RPMI7951 (cell line): ENCODE measurements around the gene TAF3. TPM values are rescaled to one million over a fixed set of nuclear protein-coding genes. Genes with fewer than 3 reads are reported as not detected.
A peak's percentile ranks its signal among the peaks of the same experiment; 100 is the strongest.

Experiments
- DNase-seq: peaks from one replicate; pipeline ENCODE4 v3.0.0-alpha.2; 2012; ENCODE audit warnings: low read depth
- total RNA-seq: library from RNA; depleted of rRNA; stranded (reverse); fragments of >200 nt; shearing (Covaris generic); gene quantifications from 2 replicates; pipeline ENCODE4 v1.2.3, GENCODE V29; 2014

TAF3 gene
- total RNA-seq, 1 experiment from 2014 or later = 2.5 TPM

GRCh38 chr10:8045726-8046494, 227.6 kb downstream of the TAF3 start:
- no peak for DNase-seq

- DNase-seq = no peak
These were observed 229.4 kb downstream of the TAF3 start for GRCh38 chr10:8047452-8048280.

DNA sequence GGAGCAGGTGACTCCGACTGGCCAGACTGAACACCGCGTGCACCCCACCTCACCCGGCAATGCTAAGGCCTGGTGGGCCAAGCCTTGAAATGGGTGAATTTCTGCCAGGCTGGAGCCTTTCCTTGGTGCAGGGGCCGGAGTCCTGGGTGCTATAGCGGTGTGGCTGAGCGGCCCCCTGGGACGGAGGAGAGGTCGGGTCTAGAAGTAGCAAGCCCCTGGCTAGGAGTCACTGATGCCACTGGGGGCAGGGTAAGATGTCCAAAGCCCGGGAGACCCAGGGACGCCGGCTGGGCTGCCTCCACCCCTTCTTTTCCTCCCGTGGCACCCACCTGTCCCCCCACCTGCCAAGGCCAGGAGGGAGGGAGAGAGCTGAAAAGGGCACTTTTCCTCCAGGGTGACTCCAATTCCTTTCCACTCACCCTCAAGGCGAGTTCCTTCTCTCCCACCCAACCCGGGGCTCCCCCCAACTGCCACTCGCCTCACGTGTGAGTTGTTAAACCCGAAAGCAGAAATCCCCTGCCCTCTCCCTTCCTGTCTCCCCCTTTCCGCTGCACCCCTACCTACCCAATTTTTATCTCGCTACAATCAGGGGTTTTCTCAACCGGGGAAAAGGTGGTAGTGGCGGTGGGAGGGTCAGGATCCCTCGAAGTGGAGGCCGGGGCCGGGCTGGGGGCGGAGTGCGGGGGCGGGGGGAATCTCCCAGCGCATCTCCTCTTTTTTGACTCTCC, 230.1 kb downstream of the TAF3 start:
- DNase-seq = no peak

GRCh38 chr10:8049045-8049864, 230.9 kb downstream of the TAF3 start:
- DNase-seq = no peak

- DNase-seq = no peak
These were observed 231.7 kb downstream of the TAF3 start for GRCh38 chr10:8049865-8050555.

- DNase-seq = peak; percentile 48
These were observed 232.3 kb downstream of the TAF3 start for GRCh38 chr10:8050556-8051108.

DNA sequence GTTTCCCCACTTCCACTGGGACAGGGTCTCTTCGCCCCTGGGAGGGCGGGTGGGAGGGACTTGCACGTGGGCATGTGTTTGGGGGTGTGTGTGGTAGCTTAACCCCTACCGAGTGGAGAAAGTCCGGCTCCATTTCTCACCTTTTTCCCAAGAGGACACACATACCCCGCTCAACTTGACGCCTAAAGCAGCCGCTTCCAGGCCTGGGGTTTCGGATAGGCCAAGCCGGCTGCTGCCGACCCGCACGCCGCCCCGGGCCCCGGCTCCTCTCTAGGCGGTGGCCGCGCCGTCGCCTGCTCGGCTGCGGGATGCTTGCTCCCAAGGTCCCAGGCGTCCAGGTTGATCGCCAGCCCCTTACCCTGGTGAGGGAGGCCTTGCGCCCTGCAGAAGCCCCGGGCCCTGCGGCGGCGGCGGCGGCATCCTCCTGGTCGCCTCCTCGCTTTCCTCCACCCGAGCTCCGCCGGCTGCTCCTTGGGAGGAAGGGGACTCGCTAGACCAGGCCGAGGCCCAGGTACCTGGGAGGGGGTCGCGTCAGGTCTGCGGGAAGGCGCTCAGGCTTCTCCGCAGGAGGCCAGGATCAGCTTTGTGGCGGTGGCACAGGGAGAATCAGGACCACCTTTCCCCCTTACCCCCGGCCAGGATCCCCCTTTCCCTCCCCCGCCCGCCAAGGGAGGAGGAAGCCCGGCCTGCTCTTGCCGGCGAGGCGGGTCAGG, 233.0 kb downstream of the TAF3 start:
- DNase-seq = no peak

- DNase-seq = no peak
These were observed 233.5 kb downstream of the TAF3 start for GRCh38 chr10:8051851-8052257.

- DNase-seq = no peak
These were observed 234.1 kb downstream of the TAF3 start for GRCh38 chr10:8052341-8052955.

GRCh38 chr10:8052956-8053445, 234.7 kb downstream of the TAF3 start:
- DNase-seq = no peak

DNA sequence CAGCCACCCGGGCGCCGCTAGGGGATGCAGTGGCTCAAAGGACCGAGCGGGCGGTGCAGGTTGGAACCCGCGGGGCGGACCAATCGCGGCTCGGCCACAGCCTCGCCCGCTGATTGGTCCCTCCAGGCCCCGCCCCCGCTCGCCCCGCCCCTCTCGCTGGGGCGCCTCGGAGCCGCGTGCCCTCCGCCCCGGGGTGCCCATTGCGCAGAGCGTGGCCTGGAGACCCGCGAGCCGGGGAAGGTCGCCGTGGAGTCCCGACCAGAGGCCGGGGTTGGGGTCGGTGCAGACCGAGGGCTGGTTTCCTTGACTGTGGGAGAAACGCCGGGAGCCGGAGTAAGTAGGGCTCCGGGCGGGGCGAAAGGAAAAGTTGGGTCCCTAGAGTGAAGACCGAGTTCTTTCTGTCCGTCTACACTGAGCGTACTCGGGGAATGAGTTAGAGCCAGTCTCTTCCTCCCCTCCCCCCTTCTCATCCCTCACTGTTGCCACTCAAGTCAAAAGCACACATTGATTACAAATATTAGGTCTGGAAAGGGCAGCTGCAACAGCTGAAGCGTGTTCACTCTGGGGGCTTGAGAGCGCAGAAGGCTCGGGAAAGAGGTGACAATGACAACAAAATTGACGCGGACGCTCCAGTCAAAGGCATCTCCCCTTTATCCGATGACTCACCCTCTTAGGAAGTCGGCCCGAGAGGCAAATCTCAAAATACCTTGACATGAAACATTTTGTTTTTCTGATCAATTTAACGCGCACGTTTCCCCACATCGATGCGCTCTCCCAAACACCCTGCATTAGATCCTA, 235.3 kb downstream of the TAF3 start:
- DNase-seq = peak; percentile 88

DNA sequence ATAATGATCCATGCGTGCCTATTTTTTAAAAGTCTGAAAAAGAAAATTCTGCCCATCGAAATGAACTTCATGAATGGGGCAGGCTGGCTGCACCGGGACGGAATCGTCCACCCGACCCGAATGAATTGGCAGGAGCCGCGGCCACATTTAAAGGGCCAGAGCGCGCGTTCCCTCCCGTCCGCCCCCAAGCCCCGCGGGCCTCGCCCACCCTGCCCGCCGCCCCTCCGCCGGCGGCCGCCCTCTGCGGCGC, 235.9 kb downstream of the TAF3 start:
- no peak for DNase-seq

DNA sequence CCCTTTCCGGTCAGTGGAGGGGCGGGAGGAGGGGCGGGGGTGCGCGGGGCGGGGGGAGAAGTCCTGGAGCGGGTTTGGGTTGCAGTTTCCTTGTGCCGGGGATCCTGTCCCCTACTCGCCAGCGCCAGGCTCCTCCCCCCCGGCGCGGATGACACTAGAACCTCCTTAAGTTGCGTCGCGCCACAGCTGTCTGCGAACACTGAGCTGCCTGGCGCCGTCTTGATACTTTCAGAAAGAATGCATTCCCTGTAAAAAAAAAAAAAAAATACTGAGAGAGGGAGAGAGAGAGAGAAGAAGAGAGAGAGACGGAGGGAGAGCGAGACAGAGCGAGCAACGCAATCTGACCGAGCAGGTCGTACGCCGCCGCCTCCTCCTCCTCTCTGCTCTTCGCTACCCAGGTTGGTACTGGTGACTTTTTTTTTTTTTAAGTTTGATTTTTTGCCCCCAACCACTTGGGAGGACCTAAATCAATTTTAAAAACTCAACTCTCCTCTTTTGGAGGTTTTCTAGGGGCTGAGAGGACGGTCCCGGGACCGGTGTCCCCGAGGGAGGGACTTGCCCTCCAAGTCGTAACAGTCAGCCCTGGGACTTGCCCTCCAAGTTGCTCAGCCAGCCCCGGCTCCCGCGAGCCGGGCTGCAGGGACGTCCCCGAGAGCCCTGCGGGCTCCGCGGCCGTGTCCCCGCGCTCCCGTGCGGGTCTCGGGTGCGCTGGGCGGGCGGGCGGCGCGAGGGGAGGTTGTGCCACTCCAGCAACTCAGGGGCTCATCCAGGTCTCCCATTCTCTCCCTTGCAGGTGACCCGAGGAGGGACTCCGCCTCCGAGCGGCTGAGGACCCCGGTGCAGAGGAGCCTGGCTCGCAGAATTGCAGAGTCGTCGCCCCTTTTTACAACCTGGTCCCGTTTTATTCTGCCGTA, 236.4 kb downstream of the TAF3 start, which contains the start of gene GATA3:
GATA3 (plus strand) TSS at position 195 of the 914 bp plus-strand sequence. CDS start 968 bp downstream, outside the sequence.
- DNase-seq = peak; percentile 90

DNA sequence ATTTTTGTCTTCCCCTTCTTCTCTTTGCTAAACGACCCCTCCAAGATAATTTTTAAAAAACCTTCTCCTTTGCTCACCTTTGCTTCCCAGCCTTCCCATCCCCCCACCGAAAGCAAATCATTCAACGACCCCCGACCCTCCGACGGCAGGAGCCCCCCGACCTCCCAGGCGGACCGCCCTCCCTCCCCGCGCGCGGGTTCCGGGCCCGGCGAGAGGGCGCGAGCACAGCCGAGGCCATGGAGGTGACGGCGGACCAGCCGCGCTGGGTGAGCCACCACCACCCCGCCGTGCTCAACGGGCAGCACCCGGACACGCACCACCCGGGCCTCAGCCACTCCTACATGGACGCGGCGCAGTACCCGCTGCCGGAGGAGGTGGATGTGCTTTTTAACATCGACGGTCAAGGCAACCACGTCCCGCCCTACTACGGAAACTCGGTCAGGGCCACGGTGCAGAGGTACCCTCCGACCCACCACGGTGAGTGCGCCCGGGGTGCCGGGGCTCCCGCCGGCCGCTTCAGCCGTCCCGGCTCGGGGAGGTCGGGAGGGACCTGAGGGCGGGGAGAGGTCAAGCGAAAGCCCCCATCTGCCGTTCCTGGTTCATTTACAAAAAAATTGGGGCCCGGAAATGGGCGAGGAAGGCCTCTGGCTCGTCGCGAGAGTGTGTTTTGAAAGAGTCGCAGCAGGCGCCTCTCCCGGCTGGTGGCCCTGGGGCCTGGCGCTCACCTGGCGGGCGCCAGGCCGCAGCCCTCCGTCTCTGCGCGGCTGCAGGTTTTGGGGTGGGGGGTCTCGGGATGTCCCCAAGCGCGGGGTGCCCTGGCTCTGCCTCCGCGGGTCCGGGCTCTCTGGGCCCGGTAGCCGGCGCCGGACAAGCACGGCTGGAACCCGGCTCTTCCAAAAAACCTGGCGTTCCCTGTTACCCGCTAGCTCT, 237.4 kb downstream of the TAF3 start:
- DNase-seq = no peak

DNA sequence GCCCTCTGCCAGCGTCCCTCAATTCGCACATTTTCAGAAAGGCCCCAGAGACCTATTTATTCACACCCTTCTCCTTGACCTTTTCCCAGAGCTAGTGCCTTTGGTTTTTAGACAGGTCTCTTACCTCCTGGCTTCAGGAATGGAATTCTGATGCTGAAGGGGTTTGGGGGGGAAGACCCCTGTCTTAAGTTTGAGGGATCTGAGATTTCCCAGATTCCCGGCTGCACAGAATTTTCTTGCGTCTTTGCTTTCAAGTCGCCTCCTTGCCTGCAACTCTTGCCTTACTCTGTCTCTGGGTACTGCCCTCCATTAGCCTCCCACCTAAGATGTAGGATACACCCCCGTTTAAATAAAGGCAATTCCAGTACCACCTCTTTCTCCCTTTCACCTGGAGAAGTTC, 238.1 kb downstream of the TAF3 start:
- DNase-seq = no peak

GRCh38 chr10:8056871-8057331, 238.6 kb downstream of the TAF3 start:
- no peak for DNase-seq
